GM15510 (cell line): Measurements from ENCODE around the gene STOML1.

ENCODE experiments used
- POLR2A ChIP-seq: IDR thresholded peaks from 3 replicates; pipeline ENCODE4 v1.6.1; 2011; ENCODE audit warnings: borderline replicate concordance; ENCODE audit not compliant: insufficient read length; ENCODE audit errors: extremely low read depth

Gene STOML1

DNA sequence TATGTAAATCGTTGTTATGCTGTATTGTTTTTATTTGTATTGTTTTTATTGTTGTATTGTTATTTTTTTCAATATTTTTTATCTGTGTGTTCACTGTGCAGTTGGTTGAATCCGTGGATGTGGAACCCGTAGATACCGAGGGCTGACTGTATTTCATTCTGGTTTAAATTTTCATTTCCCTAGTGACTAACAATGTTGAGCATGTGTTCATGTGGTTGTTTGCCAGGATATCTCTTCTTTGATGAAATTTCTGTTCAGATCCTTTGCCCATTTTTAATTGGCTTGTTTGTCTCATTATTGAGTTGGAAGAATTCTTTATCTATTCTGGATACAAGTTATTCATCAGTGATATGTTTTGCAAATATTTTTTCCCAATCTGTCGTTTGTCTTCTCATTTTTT lies 29.7 kb downstream of the STOML1 start:
- TF ChIP-seq POLR2A: no peak

DNA sequence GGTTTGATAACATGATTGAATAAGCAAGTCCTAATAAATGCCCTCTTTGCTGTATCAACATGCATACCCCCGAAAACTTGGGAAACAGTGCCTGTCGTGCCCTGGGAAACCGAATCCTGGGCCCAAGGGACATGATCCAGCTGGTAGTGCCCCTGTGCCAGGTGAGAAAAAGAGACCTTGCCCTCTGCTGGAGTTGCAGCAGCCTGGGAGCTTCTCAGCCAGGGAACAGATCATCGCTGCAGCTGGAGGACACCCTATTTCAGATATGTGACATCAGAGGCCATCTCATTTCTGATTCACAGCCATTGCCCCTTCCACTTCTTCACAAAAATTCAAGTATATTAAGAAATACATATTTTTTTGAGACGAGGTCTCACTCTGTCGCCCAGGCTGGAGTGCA lies 32.3 kb downstream of the STOML1 start:
- TF ChIP-seq POLR2A: no peak

DNA sequence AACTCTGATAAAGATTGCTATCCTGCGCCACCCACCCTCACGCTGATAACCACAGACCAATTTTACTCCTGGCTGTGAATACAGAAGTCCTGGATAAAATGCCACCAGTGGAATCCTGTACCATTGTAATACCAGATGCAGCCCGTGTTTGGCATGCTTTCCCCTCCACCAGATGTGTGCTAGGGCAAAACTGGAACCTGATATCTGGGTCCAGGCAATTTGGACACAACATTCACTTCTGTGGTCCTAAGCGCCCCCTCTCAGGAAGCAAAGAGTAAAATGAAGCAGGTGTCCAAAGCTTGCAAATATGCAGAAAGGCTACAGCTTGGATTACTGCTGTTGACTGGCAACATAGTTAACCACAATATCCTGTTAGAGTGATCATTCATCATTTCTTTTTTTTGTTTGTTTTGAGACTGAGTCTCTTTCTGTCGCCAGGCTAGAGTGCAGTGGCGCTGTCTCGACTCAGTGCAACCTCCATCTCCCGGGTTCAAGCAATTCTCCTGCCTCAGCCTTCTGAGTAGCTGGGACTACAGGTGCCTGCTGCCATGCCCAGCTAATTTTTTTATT lies 33.0 kb downstream of the STOML1 start:
- no peak for TF ChIP-seq POLR2A

DNA sequence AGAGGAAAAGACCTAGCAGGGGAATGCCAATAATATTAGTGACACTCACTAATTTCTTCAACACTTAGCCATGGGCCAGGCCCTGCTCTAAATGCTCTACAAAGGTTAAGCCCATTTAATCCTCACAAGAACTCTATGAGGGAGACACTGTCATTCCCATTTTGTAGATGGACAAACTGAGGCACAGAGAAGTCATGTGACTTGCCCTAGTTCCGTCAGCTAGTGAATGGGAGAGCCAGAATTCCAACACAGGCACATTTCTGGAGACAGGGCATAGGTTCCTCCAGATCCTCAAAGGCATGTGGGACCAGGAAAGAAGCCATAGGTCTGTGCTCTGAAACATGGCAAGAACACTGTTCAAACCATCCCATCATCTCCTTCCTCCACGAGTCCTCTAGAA lies 34.3 kb downstream of the STOML1 start:
- TF ChIP-seq POLR2A: no peak

DNA sequence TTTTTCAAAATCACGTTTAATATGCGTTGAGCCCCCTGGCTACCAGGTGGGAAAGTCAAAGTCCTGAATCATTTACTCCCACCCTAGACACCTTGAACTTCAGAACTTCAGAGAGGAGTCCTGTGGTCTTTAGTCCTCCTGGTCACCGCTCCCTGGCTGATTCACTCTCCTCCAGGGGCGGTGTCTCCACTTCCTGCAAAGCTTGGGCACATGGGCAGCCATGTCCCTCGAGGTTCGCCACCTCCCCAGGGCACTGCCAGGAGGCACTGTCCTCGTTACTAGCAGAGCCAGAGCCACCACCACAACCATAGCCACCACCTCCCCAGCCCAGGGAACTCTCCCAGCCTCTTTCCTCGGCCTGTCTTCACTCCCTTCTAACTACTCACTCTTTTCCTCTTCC lies 34.8 kb downstream of the STOML1 start:
- TF ChIP-seq POLR2A: no peak

DNA sequence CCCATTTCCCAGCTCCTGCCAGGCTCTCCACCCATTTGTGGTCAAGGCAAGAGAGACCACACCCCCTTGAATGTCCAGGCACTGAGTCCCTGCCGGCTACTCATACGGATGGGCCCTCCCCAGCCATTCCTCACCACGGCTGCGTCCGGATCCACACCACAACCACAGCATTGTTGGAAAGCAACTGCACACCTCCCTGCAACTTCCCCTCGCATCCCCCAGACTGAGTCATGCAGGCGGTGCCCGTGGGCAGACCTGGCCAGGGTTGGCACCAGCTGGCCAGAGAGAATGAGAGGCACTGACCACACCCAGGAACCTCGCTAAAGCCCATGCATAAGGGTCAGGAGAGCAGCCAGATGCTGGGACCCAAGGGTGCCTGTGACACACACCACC lies 35.4 kb downstream of the STOML1 start:
- TF ChIP-seq POLR2A: no peak

DNA sequence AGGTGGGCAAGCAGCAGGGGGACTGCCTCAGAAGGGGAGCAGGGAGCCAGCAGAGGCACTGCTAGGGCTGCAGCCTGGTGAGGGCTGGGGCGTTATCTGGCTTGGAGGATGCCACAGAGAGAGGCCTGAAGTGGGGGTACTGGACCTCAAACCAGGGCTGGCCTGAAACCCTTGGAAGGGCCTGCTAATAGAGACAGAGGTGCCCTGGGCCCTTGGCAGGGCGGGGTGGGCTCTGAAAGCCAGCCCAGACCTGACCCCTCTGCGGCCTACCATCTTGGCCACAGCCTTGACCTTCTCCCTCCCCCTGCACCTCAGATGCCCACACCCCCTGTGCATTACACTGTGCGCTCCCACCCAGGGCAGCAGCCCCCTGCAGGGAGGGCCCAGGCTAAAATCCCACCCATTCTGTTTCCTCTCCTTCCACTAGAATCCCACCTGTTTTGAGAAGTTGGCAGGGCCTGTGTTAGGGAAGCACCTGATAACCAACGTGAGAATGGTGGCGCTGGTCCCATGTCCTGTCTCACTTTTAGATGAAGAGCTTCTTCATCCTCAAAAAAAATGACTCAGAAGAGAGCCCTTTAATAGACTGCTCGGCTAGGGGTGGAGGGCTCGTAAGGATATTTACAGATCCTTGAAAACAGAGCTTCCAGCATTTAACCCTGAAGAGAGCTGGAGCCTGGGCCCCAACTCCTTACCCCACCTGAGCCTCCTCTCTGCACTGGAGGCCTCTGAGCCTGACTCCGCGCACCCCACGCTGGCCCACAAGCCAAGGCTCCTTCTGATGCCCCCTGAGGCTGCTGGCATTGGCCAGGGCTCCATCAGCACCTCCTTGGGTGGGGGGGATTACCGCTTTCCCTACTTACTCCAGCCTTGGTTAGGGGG lies 36.0 kb downstream of the STOML1 start:
- TF ChIP-seq POLR2A: no peak

DNA sequence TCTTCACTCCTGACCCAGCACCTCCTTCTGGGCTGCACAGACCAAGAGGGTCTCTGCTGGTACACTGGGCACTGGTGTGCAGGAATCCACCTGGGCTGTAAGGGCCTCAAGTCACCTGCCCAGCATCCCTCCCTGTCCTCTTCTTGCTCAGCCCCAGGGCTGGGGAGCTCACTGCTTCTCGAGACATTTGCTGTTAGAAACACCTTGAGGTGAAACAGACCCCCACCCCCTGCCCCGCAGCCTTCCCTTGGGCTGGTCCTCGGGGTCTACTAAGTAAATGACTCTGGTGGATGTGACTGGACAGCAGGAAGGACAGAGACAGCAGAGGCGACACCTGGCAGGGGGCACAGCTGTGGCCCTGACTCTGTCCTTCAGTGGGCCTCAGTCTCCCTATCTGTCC lies 36.8 kb downstream of the STOML1 start:
- TF ChIP-seq POLR2A: no peak

DNA sequence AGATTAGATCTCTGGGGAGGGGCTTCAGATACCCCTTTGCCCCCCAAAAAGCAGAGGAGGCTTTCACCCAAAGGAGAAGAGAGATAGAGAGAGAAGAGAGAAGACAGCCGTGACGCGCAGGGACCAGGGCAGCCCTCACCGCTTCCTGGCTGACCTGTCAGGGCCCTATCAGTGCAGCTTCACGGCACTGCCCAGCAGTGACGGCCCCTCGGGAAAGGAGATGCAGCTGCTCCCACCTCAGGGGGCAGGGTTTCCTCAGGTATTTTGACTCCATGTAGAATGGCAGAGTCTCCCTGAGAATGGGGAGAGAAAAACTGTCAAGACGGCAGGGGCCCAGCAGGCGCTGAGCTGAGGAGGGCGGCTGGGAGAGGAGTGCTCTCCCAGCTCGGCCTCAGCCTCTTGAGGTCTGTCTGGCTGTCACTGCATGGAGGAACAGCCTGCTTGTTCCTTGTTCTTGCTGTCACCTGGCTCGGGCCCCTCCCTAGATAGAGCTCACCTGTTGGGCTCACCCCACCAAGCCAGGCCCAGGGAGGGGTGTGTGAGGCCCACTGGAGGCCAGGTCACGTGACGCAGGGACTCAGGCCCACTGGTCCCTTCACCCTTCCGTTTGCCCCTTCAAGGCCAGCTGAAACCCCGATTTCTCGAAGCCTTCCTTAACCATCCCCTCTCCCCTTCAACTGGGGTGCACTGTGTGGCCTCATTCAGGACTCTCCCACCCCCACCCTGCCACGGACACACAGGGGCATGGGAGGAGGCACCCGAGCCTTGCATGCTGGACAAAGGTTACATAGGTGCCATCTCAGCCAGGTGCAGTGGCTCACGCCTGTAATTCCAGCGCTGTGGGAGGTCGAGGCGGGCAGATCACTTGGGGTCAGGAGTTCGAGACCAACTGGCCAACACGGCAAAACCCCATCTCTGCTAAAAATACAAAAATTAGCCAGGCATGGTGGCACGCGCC lies 37.6 kb downstream of the STOML1 start:
- TF ChIP-seq POLR2A: no peak

DNA sequence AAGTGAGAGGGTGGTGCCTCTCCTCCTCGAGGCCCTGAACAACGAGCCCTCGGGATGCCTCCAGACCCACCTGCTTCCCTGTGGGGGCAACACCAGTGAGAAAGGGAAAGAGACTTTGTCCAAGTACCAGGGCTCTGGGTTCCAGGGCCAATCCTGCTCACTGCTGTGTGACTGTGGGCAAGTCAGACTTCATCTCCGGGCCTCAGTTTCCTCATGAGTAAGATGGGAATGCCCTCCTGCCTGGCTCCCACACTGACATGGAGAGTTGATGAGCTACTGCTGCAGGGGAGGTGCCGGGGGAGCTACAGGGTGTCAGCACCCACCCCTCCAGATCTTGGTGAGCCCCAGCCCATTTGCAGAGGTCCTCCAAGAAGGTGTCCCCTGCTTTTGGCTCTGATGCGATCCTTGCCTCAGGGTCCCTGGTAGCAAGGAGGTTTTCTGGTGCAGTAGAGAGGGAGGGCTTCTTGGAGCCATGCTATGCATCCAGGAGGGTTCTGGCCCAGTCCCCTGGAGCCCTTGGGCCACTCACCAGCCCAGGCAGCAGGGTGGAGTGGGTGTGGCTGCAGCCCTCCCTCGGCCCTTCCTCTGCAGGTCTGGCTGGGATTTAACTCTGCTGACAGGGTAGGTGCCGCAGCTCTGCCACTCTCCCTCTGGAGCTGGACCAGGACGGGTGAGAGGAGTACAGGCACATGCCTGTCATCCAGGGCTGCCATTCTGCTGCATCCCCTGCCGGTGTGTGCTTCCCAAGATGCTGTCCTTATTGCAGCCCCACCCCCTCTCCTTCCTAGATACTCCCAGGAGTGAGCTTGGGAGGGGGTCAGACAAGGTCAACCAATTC lies 39.0 kb downstream of the STOML1 start:
- TF ChIP-seq POLR2A: no peak

DNA sequence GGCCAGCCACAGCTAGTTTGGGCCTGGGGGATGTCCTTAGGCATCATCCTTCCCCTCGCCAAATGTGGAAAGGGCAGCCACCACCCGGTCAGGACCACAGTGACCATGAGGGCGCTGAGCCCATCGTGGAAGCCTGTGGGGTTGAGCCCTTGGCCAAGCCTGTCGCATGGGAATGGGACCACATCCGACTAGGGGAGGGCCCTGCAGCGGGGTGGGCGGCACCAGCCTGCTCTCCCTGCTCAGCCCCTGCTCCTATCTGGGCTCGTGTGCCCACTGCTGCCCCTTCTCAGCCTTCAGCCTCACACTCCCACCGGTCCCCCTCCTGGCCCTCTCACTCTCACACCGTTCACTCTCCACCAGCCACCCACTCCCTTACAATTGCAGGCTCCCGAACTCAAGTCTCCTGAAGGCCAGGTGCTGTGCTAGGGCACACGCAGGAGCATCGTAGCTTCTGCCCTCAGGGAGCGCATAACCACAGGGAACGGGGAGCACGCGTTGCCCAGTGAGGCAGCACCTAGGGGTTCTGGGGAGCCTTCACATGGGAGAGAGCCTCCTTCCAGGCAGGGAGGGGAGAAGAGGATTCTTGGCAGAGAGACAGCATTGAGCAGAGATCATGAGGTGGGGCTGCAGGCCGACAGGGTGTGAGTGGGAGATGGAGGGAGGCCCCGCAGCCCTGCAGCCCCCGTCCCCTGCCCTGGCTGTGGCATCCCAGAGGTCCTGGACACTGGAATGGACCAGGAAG lies 39.8 kb downstream of the STOML1 start:
- no peak for TF ChIP-seq POLR2A

DNA sequence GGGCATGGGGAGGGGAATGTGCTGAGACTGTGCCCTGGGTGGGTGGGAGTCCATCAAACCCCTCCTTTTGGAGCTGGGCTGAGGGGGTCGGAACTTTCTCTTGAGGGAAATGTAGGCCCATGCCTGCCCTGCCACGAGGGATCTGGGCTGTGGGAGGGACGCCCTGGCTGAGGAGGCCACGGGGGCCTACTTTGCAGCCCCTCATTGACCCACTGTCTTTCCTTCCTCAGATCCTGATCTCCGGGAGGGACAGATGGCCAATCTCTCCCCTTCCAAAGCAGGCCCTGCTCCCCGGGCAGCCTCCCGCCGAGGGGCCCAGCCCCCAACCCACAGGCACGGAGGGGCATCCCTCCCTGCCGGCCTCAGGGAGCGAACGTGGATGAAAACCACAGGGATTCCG lies 40.5 kb downstream of the STOML1 start:
- TF ChIP-seq POLR2A: no peak

DNA sequence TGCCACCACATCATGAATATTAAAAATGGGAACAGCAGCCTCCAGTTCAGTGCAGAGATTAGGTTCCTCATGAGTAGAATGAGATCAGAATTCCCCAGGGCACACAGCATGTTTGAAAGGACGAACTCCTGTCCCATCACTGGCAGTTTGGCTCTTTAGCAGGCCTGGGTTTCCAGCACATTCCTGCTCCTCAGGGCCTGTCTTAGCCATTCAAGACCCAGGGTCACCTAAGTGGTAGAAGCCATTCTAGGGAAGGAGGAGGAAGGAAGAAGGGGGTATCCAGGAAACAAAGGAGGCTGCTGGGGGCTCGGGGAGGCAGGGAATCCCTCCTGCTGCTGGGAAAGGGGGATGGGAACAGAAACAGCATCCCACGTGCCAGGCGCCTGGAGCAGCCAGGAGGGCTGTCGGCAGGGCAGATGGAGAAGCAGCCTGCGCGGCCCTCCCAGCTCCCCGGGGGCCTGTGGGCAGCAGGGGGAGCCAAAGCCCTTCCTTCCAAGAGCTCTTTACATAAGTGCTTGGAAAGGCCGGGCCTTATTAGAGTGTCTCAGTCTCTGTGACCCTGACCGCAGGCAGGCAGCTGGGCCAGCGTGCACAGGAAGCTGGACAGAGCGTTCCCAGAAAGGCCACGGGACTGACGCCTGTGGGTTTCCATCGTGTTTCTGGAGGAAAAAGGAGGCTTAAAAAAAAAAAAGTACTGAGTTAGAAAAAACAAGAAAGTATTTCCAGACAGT lies 41.1 kb downstream of the STOML1 start:
- TF ChIP-seq POLR2A: no peak
